Epithelial cell of alveolus of lung (primary cell): ENCODE results near the gene HEXIM1. TPM values are rescaled to one million over a fixed set of nuclear protein-coding genes. Genes with fewer than 3 reads are reported as not detected.

Experiments
- total RNA-seq: library from RNA; depleted of rRNA; stranded (reverse); fragments of >200 nt; gene quantifications from 2 replicates; pipeline ENCODE4 v1.2.1, GENCODE V29; 2015

The HEXIM1 gene
- 13.7 and 28.3 TPM in 2 replicates for total RNA-seq

GRCh38 chr17:45148183-45149036 is at the start of gene HEXIM1:
TSS of gene HEXIM1 (plus strand) at chr17:45148475. CDS start at chr17:45149191, 716 bp downstream.

GRCh38 chr17:45132320-45132571 is 16.0 kb upstream of the HEXIM1 start, which contains the start of gene PLCD3:
TSS of gene PLCD3 (minus strand) at chr17:45132515. CDS start at chr17:45132410, 105 bp downstream.

GRCh38 chr17:45135192-45135977 is 12.9 kb upstream of the HEXIM1 start, which contains the start of gene ACBD4:
TSS of gene ACBD4 (plus strand) at chr17:45135687. CDS start at chr17:45136145, 458 bp downstream.

GRCh38 chr17:45161288-45162024 is 13.2 kb downstream of the HEXIM1 start, which contains the start of gene HEXIM2:
TSS of gene HEXIM2 (plus strand) at chr17:45161875. CDS start at chr17:45162794, 919 bp downstream.

Other genes starting within 250 kb of the HEXIM1 start
- gene EFTUD2, start 249.0 kb upstream of the HEXIM1 start, total RNA-seq: 70.3 and 76.9 TPM in 2 replicates
- gene GFAP, start 233.0 kb upstream of the HEXIM1 start, total RNA-seq: 0.08 and 0.26 TPM in 2 replicates
- gene KIF18B, start 200.7 kb upstream of the HEXIM1 start, total RNA-seq: 8.0 and 12.4 TPM in 2 replicates
- 1.4 and 2.2 TPM in 2 replicates for gene C1QL1, start 180.2 kb upstream of the HEXIM1 start, total RNA-seq
- 35.4 and 45.0 TPM in 2 replicates for gene DCAKD, start 96.8 kb upstream of the HEXIM1 start, total RNA-seq
- 78.6 and 91.3 TPM in 2 replicates for gene NMT1, start 87.2 kb upstream of the HEXIM1 start, total RNA-seq
- 36.6 and 42.8 TPM in 2 replicates for gene PLCD3, start 16.0 kb upstream of the HEXIM1 start, total RNA-seq
- gene ACBD4, start 12.8 kb upstream of the HEXIM1 start, total RNA-seq: 3.1 and 10.0 TPM in 2 replicates
- gene HEXIM2, start 13.4 kb downstream of the HEXIM1 start, total RNA-seq: 8.5 and 10.9 TPM in 2 replicates
- gene FMNL1, start 73.4 kb downstream of the HEXIM1 start, total RNA-seq: 2.3 and 10.9 TPM in 2 replicates
- gene SPATA32, start 113.6 kb downstream of the HEXIM1 start, total RNA-seq: 0.72 TPM in 1 of 2 replicates, not detected in the other
- gene MAP3K14, start 168.5 kb downstream of the HEXIM1 start, total RNA-seq: 1.9 and 5.8 TPM in 2 replicates